ENCODE measurements around the gene NFKBIE.

DNA sequence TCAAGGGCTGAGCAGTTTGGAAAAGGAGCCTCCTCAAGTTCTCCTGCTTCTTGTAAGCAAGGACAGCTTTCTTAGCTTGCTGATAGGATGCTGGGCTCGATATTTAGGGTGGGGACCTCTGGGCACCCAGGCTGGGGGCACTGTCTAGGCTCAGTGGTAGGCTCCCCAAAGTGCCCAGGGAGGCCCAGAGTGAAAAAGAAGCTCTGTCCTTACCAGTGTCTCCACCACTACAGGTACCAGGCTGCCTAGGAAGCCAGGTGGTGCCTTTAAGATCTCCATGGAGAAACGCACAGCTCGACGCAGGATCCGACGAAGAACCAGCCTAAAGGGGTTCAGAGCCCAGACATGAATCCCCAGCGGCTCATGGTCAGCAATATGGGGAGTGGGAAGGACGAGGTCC is 41.4 kb upstream of the NFKBIE start:
- TF ChIP-seq, protein P1, sequence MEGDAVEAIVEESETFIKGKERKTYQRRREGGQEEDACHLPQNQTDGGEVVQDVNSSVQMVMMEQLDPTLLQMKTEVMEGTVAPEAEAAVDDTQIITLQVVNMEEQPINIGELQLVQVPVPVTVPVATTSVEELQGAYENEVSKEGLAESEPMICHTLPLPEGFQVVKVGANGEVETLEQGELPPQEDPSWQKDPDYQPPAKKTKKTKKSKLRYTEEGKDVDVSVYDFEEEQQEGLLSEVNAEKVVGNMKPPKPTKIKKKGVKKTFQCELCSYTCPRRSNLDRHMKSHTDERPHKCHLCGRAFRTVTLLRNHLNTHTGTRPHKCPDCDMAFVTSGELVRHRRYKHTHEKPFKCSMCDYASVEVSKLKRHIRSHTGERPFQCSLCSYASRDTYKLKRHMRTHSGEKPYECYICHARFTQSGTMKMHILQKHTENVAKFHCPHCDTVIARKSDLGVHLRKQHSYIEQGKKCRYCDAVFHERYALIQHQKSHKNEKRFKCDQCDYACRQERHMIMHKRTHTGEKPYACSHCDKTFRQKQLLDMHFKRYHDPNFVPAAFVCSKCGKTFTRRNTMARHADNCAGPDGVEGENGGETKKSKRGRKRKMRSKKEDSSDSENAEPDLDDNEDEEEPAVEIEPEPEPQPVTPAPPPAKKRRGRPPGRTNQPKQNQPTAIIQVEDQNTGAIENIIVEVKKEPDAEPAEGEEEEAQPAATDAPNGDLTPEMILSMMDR (conservative IDR thresholded peaks at IDR 0.05; ENCODE audit: low read depth, low read length) = no peak
- no peak for TF ChIP-seq EZH2 (IDR thresholded peaks at IDR 0.05; ENCODE audit: low read length, unreplicated experiment)
- TF ChIP-seq EZH2phosphoT487 (IDR thresholded peaks at IDR 0.05; ENCODE audit: borderline replicate concordance, low read length) = no peak
